Neural progenitor cell (in vitro differentiated cells): ENCODE measurements around the gene KNDC1.

Experiments
- EZH2 ChIP-seq: fragments of 200-600 bp; sonication (generic); IDR thresholded peaks from 2 replicates; pipeline ENCODE4 v1.6.1; 2017; ENCODE audit warnings: antibody characterized with exemption, mild to moderate bottlenecking, moderate library complexity
- TF ChIP-seq, protein P1 (sequence below): fragments of 200-600 bp; sonication (generic); IDR thresholded peaks from 2 replicates; pipeline ENCODE4 v1.5.1; 2017; ENCODE audit warnings: antibody characterized with exemption, mild to moderate bottlenecking

- TF ChIP-seq, protein P1, sequence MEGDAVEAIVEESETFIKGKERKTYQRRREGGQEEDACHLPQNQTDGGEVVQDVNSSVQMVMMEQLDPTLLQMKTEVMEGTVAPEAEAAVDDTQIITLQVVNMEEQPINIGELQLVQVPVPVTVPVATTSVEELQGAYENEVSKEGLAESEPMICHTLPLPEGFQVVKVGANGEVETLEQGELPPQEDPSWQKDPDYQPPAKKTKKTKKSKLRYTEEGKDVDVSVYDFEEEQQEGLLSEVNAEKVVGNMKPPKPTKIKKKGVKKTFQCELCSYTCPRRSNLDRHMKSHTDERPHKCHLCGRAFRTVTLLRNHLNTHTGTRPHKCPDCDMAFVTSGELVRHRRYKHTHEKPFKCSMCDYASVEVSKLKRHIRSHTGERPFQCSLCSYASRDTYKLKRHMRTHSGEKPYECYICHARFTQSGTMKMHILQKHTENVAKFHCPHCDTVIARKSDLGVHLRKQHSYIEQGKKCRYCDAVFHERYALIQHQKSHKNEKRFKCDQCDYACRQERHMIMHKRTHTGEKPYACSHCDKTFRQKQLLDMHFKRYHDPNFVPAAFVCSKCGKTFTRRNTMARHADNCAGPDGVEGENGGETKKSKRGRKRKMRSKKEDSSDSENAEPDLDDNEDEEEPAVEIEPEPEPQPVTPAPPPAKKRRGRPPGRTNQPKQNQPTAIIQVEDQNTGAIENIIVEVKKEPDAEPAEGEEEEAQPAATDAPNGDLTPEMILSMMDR, result no peak
- TF ChIP-seq EZH2, result no peak
Observed at GRCh38 chr10:133128126-133129070, 31.6 kb upstream of the KNDC1 start.
